Activated CD8-positive, alpha-beta T cell treated with anti-CD3 and anti-CD28 coated beads for 36 hours (primary cell): Measurements from ENCODE around the gene RNF167. TPM values are rescaled to one million over a fixed set of nuclear protein-coding genes. Genes with fewer than 3 reads are reported as not detected.

ENCODE experiments used
- ATAC-seq: fragments of 200-7000 bp; cut with Tn5 transposase; one replicate; pipeline ENCODE4 v1.10.0; 2021; ENCODE audit warnings: mild to moderate bottlenecking, moderate library complexity
- CTCF ChIA-PET: fragments of 350-600 bp; sonication (Branson Sonifier 250); formaldehyde crosslinking; loops from one replicate; lab custom pipeline; 2021; ENCODE audit warnings: antibody characterized with exemption; lab: Charles Lee
- POLR2A ChIA-PET: fragments of 350-600 bp; sonication (Branson Sonifier 250); formaldehyde crosslinking; loops from one replicate; lab custom pipeline; 2021; ENCODE audit warnings: antibody characterized with exemption; lab: Charles Lee
- DNase-seq: peaks from one replicate; pipeline ENCODE4 v3.0.0-alpha.2; 2020
- H3K27ac Mint-ChIP-seq: one replicate; pipeline ENCODE4 v1.8.0; 2021; ENCODE audit warnings: mild to moderate bottlenecking, mixed read lengths
- H3K27me3 Mint-ChIP-seq: one replicate; pipeline ENCODE4 v1.8.0; 2021; ENCODE audit warnings: mixed read lengths
- H3K36me3 Mint-ChIP-seq: one replicate; pipeline ENCODE4 v1.8.0; 2021; ENCODE audit warnings: low read depth, mixed read lengths
- H3K4me1 Mint-ChIP-seq: one replicate; pipeline ENCODE4 v1.8.0; 2021; ENCODE audit warnings: low read depth, mixed read lengths
- H3K4me3 Mint-ChIP-seq: one replicate; pipeline ENCODE4 v1.8.0; 2021; ENCODE audit warnings: mild to moderate bottlenecking, moderate library complexity, mixed read lengths
- H3K9me3 Mint-ChIP-seq: one replicate; pipeline ENCODE4 v1.8.0; 2021; ENCODE audit warnings: mixed read lengths
- CTCF ChIP-seq: fragments of 200-600 bp; IDR thresholded peaks from one replicate; pipeline ENCODE4 v1.8.0; 2022; ENCODE audit warnings: antibody characterized with exemption, mild to moderate bottlenecking
- intact Hi-C: fragments of 100-400 bp; cut with micrococcal nuclease; formaldehyde crosslinking; loops from one replicate; pipeline ENCODE4 v1.10.0; 2022
- total RNA-seq, 2 experiments: library from RNA; stranded (reverse); gene quantifications; one replicate each; pipeline ENCODE4 v1.2.3, GENCODE V29; 2021

The RNF167 gene
- total RNA-seq, 2 experiments from 2014 or later: 144 to 152 TPM

- no peak for ATAC-seq
- TF ChIP-seq CTCF: no peak
- Mint-ChIP-seq H3K27me3 (no peaks in the 10 kb centered on the region), H3K4me1 (peaks cover 45% of the 10 kb centered on the region), H3K9me3 (no peaks in the 10 kb centered on the region), H3K27ac (peak overlapping the region; percentile 99), H3K4me3 (peak overlapping the region; percentile 97), H3K36me3 (peaks cover 76% of the 10 kb centered on the region)
- intact Hi-C loops: loop anchor here (2.0 kb wide), 1 partner anchor 22 kb away; the partner anchor contains the start of gene SPAG7
- POLR2A ChIA-PET: interaction anchor here (1.0 to 20.8 kb wide), 8 partner anchors 8 to 53 kb away, joined by 3 to 627 read pairs (median 7); partner anchors contain the start of genes CHRNE, INCA1, KIF1C and SPAG7
- CTCF ChIA-PET: no interaction called here
- DNase-seq: peak; percentile 64
These were observed 4.6 kb downstream of the RNF167 start for GRCh38 chr17:4944554-4945175.

GRCh38 chr17:4945176-4945943 is 5.3 kb downstream of the RNF167 start:
- CTCF ChIA-PET: interaction anchor here (1.4 to 2.8 kb wide), 4 partner anchors 22 to 42 kb away, joined by 3 to 8 read pairs (median 6); partner anchors contain the start of genes CHRNE and SPAG7
- Mint-ChIP-seq H3K4me1 (peaks cover 45% of the 10 kb centered on the region), H3K27me3 (no peaks in the 10 kb centered on the region), H3K36me3 (peaks cover 73% of the 10 kb centered on the region), H3K27ac (peak overlapping the region; percentile 99), H3K4me3 (peak overlapping the region; percentile 97), H3K9me3 (no peaks in the 10 kb centered on the region)
- intact Hi-C loops: loop anchor here (2.0 kb wide), 1 partner anchor 21 kb away; the partner anchor contains the start of gene SPAG7
- POLR2A ChIA-PET: interaction anchor here (1.0 to 20.8 kb wide), 8 partner anchors 9 to 52 kb away, joined by 3 to 627 read pairs (median 7); partner anchors contain the start of genes CHRNE, INCA1, KIF1C and SPAG7
- peak; percentile 95 for DNase-seq
- ATAC-seq: peak; percentile 37
- no peak for TF ChIP-seq CTCF

- ATAC-seq (no peak), DNase-seq (no peak)
- Mint-ChIP-seq H3K4me3 (peak overlapping the region; percentile 97), H3K4me1 (peaks cover 48% of the 10 kb centered on the region), H3K27ac (peak overlapping the region; percentile 99), H3K9me3 (no peaks in the 10 kb centered on the region), H3K36me3 (peaks cover 67% of the 10 kb centered on the region), H3K27me3 (no peaks in the 10 kb centered on the region)
- TF ChIP-seq CTCF: no peak
- intact Hi-C loops: loop anchor here (2.0 kb wide), 1 partner anchor 21 kb away; the partner anchor contains the start of gene SPAG7
- ChIA-PET CTCF (interaction anchor here (0.7 to 2.8 kb wide), 5 partner anchors 21 to 85 kb away, joined by 3 to 8 read pairs (median 5); partner anchors contain the start of genes CHRNE and SPAG7), POLR2A (interaction anchor here (1.0 to 20.8 kb wide), 8 partner anchors 9 to 85 kb away, joined by 3 to 627 read pairs (median 8); partner anchors contain the start of genes CAMTA2, INCA1, KIF1C and SPAG7)
These were observed 5.8 kb downstream of the RNF167 start for GRCh38 chr17:4945944-4946280.

GRCh38 chr17:4946312-4946976 is 6.4 kb downstream of the RNF167 start:
- ChIA-PET POLR2A (interaction anchor here (1.0 to 20.8 kb wide), 9 partner anchors 7 to 84 kb away, joined by 3 to 627 read pairs (median 11); partner anchors contain the start of genes C17orf107, CAMTA2, INCA1 and KIF1C), CTCF (interaction anchor here (0.7 to 2.8 kb wide), 5 partner anchors 21 to 84 kb away, joined by 3 to 8 read pairs (median 5); partner anchors contain the start of genes CHRNE and SPAG7)
- Mint-ChIP-seq H3K4me1 (peaks cover 52% of the 10 kb centered on the region), H3K27me3 (no peaks in the 10 kb centered on the region), H3K27ac (peak overlapping the region; percentile 99), H3K9me3 (no peaks in the 10 kb centered on the region), H3K36me3 (peaks cover 62% of the 10 kb centered on the region), H3K4me3 (peak overlapping the region; percentile 97)
- ATAC-seq (no peak), DNase-seq (no peak)
- TF ChIP-seq CTCF: no peak
- intact Hi-C loops: no loop called here
